ENCODE data around the gene PLK2. TPM values are rescaled to one million over a fixed set of nuclear protein-coding genes. Genes with fewer than 3 reads are reported as not detected.

PLK2 gene
- total and polyA plus RNA-seq, 2 of the 4 experiments (the other 2 are of a cell fraction) = 129 to 337 TPM

DNA sequence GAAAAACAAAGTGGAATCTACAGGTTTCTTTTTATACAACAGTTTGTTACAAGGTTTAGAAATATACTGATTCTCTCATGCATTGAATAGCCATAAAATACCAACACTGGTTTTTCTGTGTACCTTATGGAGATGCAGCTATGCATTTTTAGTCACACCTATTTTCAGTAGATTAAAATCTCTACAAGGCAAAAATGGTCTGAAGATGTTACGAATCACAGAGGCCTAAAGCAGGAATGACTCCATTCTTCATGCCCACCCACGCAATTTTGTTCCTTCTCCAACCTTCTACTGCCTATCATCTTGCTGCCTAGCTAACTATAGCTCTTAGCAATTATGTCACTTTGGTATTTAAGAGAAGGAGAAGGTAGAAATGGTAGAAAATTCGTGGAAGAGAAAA lies 9.9 kb downstream of the PLK2 start:
- TF ChIP-seq CHD1 (IDR thresholded peaks at IDR 0.05; ENCODE audit: low read depth, low read length) (no peak), BHLHE40 (IDR thresholded peaks at IDR 0.05; ENCODE audit: low read depth, low read length) (no peak), RCOR1 (IDR thresholded peaks at IDR 0.05; ENCODE audit: insufficient replicate concordance, low read length) (no peak), MXI1 (IDR thresholded peaks at IDR 0.05; ENCODE audit: borderline replicate concordance, low read depth, low read length) (no peak), MAZ (IDR thresholded peaks at IDR 0.05; ENCODE audit: borderline replicate concordance, low read depth, low read length) (no peak), POLR2A (IDR thresholded peaks at IDR 0.05; ENCODE audit: low read depth, low read length) (no peak), MAFK (IDR thresholded peaks at IDR 0.05; ENCODE audit: low read depth, low read length) (no peak), RAD21 (IDR thresholded peaks at IDR 0.05; ENCODE audit: low read length) (no peak), NFE2L2 (IDR thresholded peaks at IDR 0.05; ENCODE audit: low read depth, low read length) (no peak), RFX5 (IDR thresholded peaks at IDR 0.05; ENCODE audit: low read depth, low read length) (no peak), SMC3 (IDR thresholded peaks at IDR 0.05; ENCODE audit: low read depth, low read length) (no peak), CEBPB (IDR thresholded peaks at IDR 0.05; ENCODE audit: low read depth, low read length) (no peak), FOS (IDR thresholded peaks at IDR 0.05; ENCODE audit: low read depth, low read length) (no peak)
- TF ChIP-seq, protein P1, sequence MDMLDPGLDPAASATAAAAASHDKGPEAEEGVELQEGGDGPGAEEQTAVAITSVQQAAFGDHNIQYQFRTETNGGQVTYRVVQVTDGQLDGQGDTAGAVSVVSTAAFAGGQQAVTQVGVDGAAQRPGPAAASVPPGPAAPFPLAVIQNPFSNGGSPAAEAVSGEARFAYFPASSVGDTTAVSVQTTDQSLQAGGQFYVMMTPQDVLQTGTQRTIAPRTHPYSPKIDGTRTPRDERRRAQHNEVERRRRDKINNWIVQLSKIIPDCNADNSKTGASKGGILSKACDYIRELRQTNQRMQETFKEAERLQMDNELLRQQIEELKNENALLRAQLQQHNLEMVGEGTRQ (IDR thresholded peaks at IDR 0.05; ENCODE audit: low read depth, low read length) = no peak
- TF ChIP-seq, protein P2, sequence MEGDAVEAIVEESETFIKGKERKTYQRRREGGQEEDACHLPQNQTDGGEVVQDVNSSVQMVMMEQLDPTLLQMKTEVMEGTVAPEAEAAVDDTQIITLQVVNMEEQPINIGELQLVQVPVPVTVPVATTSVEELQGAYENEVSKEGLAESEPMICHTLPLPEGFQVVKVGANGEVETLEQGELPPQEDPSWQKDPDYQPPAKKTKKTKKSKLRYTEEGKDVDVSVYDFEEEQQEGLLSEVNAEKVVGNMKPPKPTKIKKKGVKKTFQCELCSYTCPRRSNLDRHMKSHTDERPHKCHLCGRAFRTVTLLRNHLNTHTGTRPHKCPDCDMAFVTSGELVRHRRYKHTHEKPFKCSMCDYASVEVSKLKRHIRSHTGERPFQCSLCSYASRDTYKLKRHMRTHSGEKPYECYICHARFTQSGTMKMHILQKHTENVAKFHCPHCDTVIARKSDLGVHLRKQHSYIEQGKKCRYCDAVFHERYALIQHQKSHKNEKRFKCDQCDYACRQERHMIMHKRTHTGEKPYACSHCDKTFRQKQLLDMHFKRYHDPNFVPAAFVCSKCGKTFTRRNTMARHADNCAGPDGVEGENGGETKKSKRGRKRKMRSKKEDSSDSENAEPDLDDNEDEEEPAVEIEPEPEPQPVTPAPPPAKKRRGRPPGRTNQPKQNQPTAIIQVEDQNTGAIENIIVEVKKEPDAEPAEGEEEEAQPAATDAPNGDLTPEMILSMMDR (conservative IDR thresholded peaks at IDR 0.05; ENCODE audit: low read depth, low read length) = no peak
- TF ChIP-seq, protein P3, sequence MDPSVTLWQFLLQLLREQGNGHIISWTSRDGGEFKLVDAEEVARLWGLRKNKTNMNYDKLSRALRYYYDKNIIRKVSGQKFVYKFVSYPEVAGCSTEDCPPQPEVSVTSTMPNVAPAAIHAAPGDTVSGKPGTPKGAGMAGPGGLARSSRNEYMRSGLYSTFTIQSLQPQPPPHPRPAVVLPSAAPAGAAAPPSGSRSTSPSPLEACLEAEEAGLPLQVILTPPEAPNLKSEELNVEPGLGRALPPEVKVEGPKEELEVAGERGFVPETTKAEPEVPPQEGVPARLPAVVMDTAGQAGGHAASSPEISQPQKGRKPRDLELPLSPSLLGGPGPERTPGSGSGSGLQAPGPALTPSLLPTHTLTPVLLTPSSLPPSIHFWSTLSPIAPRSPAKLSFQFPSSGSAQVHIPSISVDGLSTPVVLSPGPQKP (IDR thresholded peaks at IDR 0.05; ENCODE audit: borderline replicate concordance, low read depth, low read length) = no peak
- Histone ChIP-seq H3K4me2 (ENCODE audit: low read depth, low read length) (no peak overlapping the region), H3K56ac (ENCODE audit: extremely low read depth, insufficient read depth, low read length) (no peak overlapping the region), H4K91ac (ENCODE audit: insufficient read depth, low read depth, low read length) (no peak overlapping the region), H3K4me1 (ENCODE audit: control insufficient read depth, insufficient read depth, low read length) (no peaks in the 10 kb centered on the region; the same call in 1 of the 2 replicates), H2AK9ac (replicated peaks; ENCODE audit: low read depth, low read length, poor library complexity) (no peak overlapping the region), H3K23ac (ENCODE audit: low read depth, low read length) (no peak overlapping the region), H3K9ac (ENCODE audit: low read depth, low read length) (no peak overlapping the region), H4K20me1 (ENCODE audit: insufficient read depth, low read length) (peaks cover 15% of the 10 kb centered on the region), H2BK15ac (ENCODE audit: low read depth, low read length) (no peak overlapping the region), H2BK120ac (ENCODE audit: low read depth, low read length) (no peak overlapping the region), H3K27ac (ENCODE audit: insufficient read depth, low read length) (no peak overlapping the region), H2AK5ac (ENCODE audit: low read depth, low read length) (no peak overlapping the region), H3K4ac (ENCODE audit: low read depth, low read length) (no peak overlapping the region), H2BK20ac (ENCODE audit: low read depth, low read length) (no peak overlapping the region), H2BK5ac (ENCODE audit: low read depth, low read length, poor library complexity, severe bottlenecking) (no peak overlapping the region), H3K36me3 (ENCODE audit: control insufficient read depth, insufficient read depth, low read length) (peaks cover 25% of the 10 kb centered on the region), H3K14ac (replicated peaks; ENCODE audit: low read depth, low read length) (no peak overlapping the region), H2AFZ (replicated peaks; ENCODE audit: low read length, poor library complexity) (no peak overlapping the region), H3K9me1 (ENCODE audit: insufficient read depth, low read length) (no peaks in the 10 kb centered on the region), H3K18ac (ENCODE audit: low read depth, low read length) (no peak overlapping the region), H4K5ac (ENCODE audit: low read depth, low read length) (no peak overlapping the region), H3K4me3 (ENCODE audit: insufficient read depth, low read depth, low read length) (no peak overlapping the region), H3K9me3 (ENCODE audit: control insufficient read depth, insufficient read depth, low read length) (peaks cover 3% of the 10 kb centered on the region; the same call in 1 of the 2 replicates), H3K79me1 (ENCODE audit: low read depth in 1 of 2, low read length in 2 of 2) (peaks cover 8% of the 10 kb centered on the region in 2 experiments), H3K27me3 (ENCODE audit: control insufficient read depth, insufficient read depth, low read length) (no peaks in the 10 kb centered on the region), H4K8ac (ENCODE audit: low read depth in 2 of 2, low read length in 2 of 2) (no peak overlapping the region)
- intact Hi-C loops (cut with micrococcal nuclease) = no loop called here
- DNase-seq = no peak
- WGBS, 2 experiments (ENCODE audit: extremely low coverage in 2 of 2, insufficient read length in 1 of 2) = 100% methylated on average over 1 of the region's 3 CpGs; no CpG with 5 or more reads in 1 of the 2 experiments
- ChIA-PET CTCF (interaction anchor here (0.7 to 1.0 kb wide), 2 partner anchors 560 to 562 kb away, joined by 3 read pairs; no protein-coding TSS in a partner anchor), POLR2A (ENCODE audit: unreplicated experiment) (interaction anchor here (0.6 kb wide), 2 partner anchors 43 to 675 kb away, joined by 3 to 4 read pairs; no protein-coding TSS in a partner anchor)
- BruUV-seq (replicated peaks) = no TSS peak
- no peak for ATAC-seq (ENCODE audit: low read depth)
- in situ Hi-C loops (cut with MboI; ENCODE audit: low sequenced_read_pairs) = loop anchor here (5.0 to 25.0 kb wide), 3 partner anchors 558 to 1538 kb away; partner anchors contain the start of gene SETD9
- dilution Hi-C loops (cut with HindIII; ENCODE audit: low sequenced_read_pairs, unreplicated experiment) = no loop called here

Measured in IMR-90 (cell line).